HEK293T (cell line): ENCODE measurements around the gene MED15.
"Not testable (repeated sequence)": the region's sequence is repeated elsewhere in the genome, so short reads cannot be mapped to it uniquely, and the experiment has no call there.

Source experiments
- CTCF ChIA-PET: fragments of 350-600 bp; formaldehyde crosslinking; extraction: SDS; loops from one replicate; lab custom pipeline; 2021; ENCODE audit warnings: antibody characterized with exemption, inconsistent platforms; lab: Yijun Ruan, JAX
- POLR2A ChIA-PET: fragments of 350-600 bp; formaldehyde crosslinking; extraction: SDS; loops from one replicate; lab custom pipeline; 2020; ENCODE audit warnings: antibody characterized with exemption, inconsistent platforms; lab: Yijun Ruan, JAX
- DNase-seq: peaks from one replicate; pipeline ENCODE4 v3.0.0; 2012; ENCODE audit warnings: mixed read lengths; ENCODE audit errors: extremely low spot score
- ARNT ChIP-seq: fragments of 450-650 bp; IDR thresholded peaks from 2 replicates; pipeline ENCODE4 v1.6.1; 2017; ENCODE audit warnings: mild to moderate bottlenecking
- BHLHE40 ChIP-seq: fragments of 450-650 bp; IDR thresholded peaks from 2 replicates; pipeline ENCODE4 v1.6.1; 2016; ENCODE audit warnings: mild to moderate bottlenecking, moderate library complexity, borderline replicate concordance
- CTBP1 ChIP-seq: fragments of 450-650 bp; IDR thresholded peaks from 2 replicates; pipeline ENCODE4 v1.6.1; 2016; ENCODE audit warnings: borderline replicate concordance
- ELF4 ChIP-seq: fragments of 450-650 bp; IDR thresholded peaks from 2 replicates; pipeline ENCODE4 v1.6.1; 2017; ENCODE audit warnings: antibody characterized with exemption
- FOXA1 ChIP-seq: fragments of 450-650 bp; IDR thresholded peaks from 2 replicates; pipeline ENCODE4 v1.6.1; 2016; ENCODE audit warnings: mild to moderate bottlenecking
- FOXK2 ChIP-seq: fragments of 450-650 bp; IDR thresholded peaks from 2 replicates; pipeline ENCODE4 v1.6.1; 2016; ENCODE audit warnings: mild to moderate bottlenecking
- FOXM1 ChIP-seq: fragments of 450-650 bp; IDR thresholded peaks from 2 replicates; pipeline ENCODE4 v1.6.1; 2017; ENCODE audit warnings: mild to moderate bottlenecking, borderline replicate concordance
- HDGF ChIP-seq: fragments of 450-650 bp; IDR thresholded peaks from 2 replicates; pipeline ENCODE4 v1.6.1; 2017; ENCODE audit warnings: antibody characterized with exemption, borderline replicate concordance
- L3MBTL2 ChIP-seq: fragments of 450-650 bp; conservative IDR thresholded peaks from 2 replicates; pipeline ENCODE4 v1.6.1; 2016; ENCODE audit warnings: mild to moderate bottlenecking
- LEF1 ChIP-seq: fragments of 450-650 bp; IDR thresholded peaks from 2 replicates; pipeline ENCODE4 v1.6.1; 2017; ENCODE audit warnings: mild to moderate bottlenecking, borderline replicate concordance
- NFRKB ChIP-seq: fragments of 450-650 bp; IDR thresholded peaks from 2 replicates; pipeline ENCODE4 v1.6.1; 2016; ENCODE audit warnings: mild to moderate bottlenecking, moderate library complexity
- SP1 ChIP-seq: fragments of 450-650 bp; IDR thresholded peaks from 2 replicates; pipeline ENCODE4 v1.6.1; 2017
- SUZ12 ChIP-seq: fragments of 450-650 bp; IDR thresholded peaks from 2 replicates; pipeline ENCODE4 v1.6.1; 2016; ENCODE audit warnings: mild to moderate bottlenecking
- TARDBP ChIP-seq: fragments of 450-650 bp; IDR thresholded peaks from 2 replicates; pipeline ENCODE4 v1.6.1; 2016
- ZNF384 ChIP-seq: fragments of 450-650 bp; IDR thresholded peaks from 2 replicates; pipeline ENCODE4 v1.6.1; 2016
- TF ChIP-seq, protein P1 (sequence below): fragments of 450-650 bp; IDR thresholded peaks from 2 replicates; pipeline ENCODE4 v1.6.1; 2016

MED15 gene

DNA sequence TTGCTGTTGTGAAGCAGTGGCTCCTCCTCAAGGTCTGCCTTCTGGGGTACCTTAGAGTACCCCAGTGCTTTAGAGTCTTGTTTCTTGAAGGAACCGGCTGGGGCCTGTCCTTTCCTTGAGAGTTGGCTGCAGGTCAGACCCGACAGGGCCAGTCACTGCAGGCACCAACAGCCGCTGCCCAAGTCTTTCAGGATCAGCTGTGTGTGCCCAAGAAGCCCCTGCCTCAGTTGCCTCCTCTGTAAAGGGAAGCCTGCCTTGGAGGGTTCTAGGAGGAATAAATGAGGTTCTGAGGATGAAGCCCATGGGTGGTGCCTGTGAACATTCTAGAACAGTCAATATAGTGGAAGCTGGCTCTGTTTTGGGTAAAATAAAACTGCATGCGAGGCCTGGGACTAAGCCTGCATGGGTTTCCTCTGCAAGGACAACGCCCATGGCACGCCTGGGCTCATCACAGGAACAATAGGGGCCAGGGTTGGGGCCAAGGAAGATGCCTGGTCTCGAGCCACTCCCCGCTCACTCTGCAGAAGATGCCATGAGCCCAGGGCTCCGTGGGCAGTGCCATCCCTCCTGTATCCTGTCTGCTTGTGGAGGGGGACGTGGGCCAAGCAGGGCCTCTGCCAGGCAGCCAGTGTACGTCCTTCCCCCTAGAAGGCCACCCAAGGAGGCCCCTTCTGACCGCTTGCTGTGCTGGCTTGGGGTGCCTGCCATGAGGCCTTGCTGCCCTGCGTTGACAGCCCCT lies 81.6 kb downstream of the MED15 start:
- DNase-seq = no peak
- TF ChIP-seq FOXM1 (no peak), CTBP1 (no peak), SP1 (no peak), FOXA1 (no peak), BHLHE40 (no peak), L3MBTL2 (no peak), TARDBP (no peak), FOXK2 (no peak), NFRKB (no peak), SUZ12 (no peak), ARNT (no peak), HDGF (no peak), ELF4 (no peak), ZNF384 (no peak), LEF1 (no peak)
- TF ChIP-seq, protein P1, sequence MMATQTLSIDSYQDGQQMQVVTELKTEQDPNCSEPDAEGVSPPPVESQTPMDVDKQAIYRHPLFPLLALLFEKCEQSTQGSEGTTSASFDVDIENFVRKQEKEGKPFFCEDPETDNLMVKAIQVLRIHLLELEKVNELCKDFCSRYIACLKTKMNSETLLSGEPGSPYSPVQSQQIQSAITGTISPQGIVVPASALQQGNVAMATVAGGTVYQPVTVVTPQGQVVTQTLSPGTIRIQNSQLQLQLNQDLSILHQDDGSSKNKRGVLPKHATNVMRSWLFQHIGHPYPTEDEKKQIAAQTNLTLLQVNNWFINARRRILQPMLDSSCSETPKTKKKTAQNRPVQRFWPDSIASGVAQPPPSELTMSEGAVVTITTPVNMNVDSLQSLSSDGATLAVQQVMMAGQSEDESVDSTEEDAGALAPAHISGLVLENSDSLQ = no peak
- POLR2A ChIA-PET = no interaction called here
- CTCF ChIA-PET = no interaction called here

DNA sequence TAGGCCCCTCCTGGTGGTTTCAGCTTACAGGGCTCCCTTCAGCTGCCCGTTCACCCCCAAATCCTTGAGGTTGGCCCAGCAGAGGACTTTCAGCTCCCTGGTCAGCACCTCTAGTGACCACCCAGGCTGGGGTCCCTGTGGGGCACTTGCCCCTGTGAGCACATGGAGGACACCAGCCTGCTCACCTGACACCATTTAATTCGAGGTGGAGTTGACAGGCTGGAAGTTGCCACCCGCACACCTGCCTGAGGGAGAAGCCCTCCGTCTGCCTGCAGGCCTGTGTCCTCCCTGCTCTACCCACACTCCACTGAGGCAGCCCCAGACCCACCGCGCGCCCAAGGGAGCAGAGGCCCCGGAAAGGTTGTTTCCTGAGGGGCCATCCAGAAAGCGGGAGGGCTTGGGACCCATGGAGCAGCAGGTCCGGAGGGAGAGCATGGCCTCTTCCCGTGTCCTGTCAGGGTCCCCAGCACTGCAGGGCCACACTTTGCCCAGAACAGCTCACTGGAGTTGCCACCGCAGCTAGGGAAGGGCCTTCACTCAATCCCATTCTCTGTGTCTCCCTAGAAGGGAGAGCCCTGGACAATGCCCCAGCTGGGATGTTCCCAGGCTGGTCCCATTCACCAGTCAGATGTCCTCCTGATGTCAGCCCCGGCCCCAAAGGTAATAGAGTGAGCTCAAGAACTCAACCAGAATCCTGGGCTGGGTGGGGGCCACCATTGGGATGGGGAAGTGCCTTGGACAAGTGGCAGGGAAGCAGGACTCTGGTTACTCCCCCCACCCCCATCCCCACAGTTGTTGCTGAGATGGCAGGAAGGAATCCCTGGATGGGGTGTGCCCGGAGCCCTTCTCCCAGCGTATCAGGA lies 82.4 kb downstream of the MED15 start:
- no peak for DNase-seq
- TF ChIP-seq HDGF (no peak), L3MBTL2 (no peak), BHLHE40 (no peak), ELF4 (no peak), ARNT (no peak), FOXK2 (no peak), NFRKB (no peak), CTBP1 (no peak), FOXM1 (no peak), FOXA1 (no peak), SP1 (no peak), ZNF384 (no peak), TARDBP (no peak), LEF1 (no peak), SUZ12 (no peak)
- TF ChIP-seq, protein P1 = no peak
- POLR2A ChIA-PET = no interaction called here
- CTCF ChIA-PET = no interaction called here

DNA sequence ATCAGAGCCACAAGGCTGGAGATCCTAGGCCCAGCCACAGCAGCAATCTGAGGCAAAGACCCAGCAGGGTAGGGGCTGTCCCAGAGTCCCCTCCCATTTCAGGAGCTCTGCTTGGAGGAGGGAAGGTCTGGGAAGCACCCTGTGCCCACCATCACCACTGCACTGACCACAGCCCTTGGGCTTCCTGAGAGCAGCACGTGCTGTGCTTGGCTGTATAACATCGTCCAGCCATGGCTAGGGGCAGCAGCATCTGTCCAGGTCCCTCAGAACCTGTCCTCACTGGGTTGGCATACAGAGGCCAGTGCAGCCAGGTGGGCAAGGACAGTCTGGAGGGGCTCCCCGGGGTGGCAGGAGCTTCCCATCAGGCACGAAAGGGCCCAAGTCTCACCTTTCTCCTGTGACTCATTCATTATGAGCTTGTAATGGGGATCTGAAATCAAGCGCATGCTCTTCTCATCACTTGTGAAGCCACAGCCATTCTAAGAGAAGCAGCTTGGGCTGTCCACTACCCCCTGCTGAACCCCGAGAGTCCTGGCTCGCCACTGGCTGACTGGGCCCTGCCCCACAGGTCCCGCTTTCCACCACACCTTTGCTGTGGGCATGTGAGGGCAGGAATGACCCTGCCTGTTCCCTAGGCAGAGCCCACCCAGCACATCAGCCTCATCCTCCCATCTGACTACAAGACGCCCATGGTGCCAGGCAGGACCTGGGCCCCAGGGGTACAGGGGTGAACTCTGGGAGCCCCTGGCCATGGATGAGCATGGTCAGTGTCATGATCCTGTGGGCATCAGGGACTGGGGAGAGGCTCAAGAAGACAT lies 83.3 kb downstream of the MED15 start:
- no peak for TF ChIP-seq FOXM1
- no peak for TF ChIP-seq TARDBP
- no peak for TF ChIP-seq HDGF
- TF ChIP-seq ZNF384 = no peak
- TF ChIP-seq L3MBTL2 = no peak
- no peak for TF ChIP-seq SP1
- TF ChIP-seq FOXA1 = no peak
- TF ChIP-seq, protein P1 = no peak
- no peak for TF ChIP-seq NFRKB
- TF ChIP-seq FOXK2 = no peak
- TF ChIP-seq BHLHE40 = no peak
- no peak for TF ChIP-seq ARNT
- ChIA-PET CTCF (no interaction called here), POLR2A (no interaction called here)
- DNase-seq = no peak

DNA sequence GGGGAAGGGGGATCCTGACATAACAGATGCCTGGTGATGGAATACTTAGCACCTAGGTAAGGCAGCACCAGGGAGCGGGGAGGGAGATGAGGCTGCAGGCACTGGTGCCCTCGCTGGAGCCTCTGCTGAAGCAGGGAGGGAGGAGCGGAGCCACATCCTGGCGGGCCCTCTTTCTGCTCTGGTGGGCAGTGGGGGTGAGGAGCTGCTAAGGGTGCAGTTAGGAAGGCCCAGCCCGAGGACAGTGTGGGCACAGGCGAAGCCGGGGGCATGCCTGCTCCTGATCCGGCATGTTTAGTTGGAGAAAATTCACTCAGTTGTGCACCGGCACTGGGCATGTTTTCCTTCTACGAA lies 83.9 kb downstream of the MED15 start:
- ChIA-PET CTCF (no interaction called here), POLR2A (no interaction called here)
- DNase-seq = no peak
- TF ChIP-seq CTBP1 (no peak), FOXA1 (no peak), ARNT (no peak), ZNF384 (no peak), BHLHE40 (no peak), HDGF (no peak), SP1 (no peak), ELF4 (no peak), TARDBP (no peak), LEF1 (no peak), SUZ12 (no peak), FOXM1 (no peak), NFRKB (no peak), L3MBTL2 (no peak)
- TF ChIP-seq, protein P1 = no peak

DNA sequence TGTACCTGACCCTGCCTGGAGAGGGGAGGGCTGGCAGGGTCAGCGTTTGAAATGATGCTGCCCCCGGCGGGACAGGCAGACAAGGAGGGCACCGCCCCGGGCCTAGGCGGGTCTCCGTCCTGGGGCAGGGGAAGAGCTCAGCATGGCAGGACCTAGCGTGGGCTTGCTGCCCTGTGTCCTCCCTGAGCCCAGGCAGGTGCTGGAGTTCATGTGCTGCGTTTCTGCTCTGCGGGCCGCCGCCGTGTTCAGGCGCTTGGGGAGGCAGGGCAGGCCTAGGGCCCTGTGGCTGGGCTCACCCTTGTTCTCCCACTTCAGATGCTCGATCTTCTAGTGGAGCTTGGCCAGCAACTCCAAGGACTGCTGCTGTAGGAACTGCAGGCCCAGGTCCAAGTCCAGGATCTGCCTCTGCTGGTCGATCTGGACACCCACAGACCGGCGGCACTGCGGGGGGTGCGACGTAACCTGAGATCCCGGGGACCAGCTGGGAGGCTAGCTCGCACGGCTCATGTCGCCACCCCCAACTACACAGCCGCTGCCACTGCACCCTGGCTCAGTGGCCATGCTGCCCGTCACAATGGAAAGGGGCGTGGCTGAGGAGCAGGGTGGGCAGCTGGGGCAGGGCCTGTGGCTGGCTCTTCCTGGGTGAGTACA lies 84.4 kb downstream of the MED15 start:
- TF ChIP-seq SP1 = no peak
- TF ChIP-seq FOXM1 = no peak
- TF ChIP-seq ARNT = no peak
- no peak for TF ChIP-seq NFRKB
- no peak for TF ChIP-seq FOXA1
- no peak for TF ChIP-seq FOXK2
- TF ChIP-seq, protein P1 = no peak
- TF ChIP-seq L3MBTL2 = no peak
- TF ChIP-seq BHLHE40 = no peak
- TF ChIP-seq LEF1 = no peak
- TF ChIP-seq ZNF384 = no peak
- no peak for TF ChIP-seq ELF4
- TF ChIP-seq SUZ12 = no peak
- TF ChIP-seq TARDBP = no peak
- TF ChIP-seq HDGF = no peak
- no peak for TF ChIP-seq CTBP1
- ChIA-PET CTCF (no interaction called here), POLR2A (no interaction called here)
- no peak for DNase-seq

DNA sequence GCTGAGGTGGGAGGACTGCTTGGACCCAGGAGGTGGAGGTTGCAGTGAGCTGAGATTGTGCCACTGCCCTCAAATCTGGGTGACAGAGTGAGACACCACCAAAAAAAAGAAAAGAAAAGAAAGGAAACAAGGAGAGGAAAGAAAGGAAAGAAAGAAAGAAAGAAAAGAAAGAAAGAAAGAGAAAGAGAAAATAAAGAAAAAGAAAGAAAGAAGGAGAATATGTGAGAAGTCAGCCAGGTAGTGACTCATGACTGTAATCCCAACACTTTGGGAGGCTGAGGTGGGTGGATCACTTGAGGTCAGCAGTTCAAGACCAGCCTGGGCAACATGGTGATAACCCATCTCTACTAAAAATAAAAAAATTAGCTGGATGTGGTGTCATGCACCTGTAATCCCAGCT lies 86.6 kb downstream of the MED15 start:
- DNase-seq, POLR2A ChIA-PET, CTCF ChIA-PET: not testable (repeated sequence)

DNA sequence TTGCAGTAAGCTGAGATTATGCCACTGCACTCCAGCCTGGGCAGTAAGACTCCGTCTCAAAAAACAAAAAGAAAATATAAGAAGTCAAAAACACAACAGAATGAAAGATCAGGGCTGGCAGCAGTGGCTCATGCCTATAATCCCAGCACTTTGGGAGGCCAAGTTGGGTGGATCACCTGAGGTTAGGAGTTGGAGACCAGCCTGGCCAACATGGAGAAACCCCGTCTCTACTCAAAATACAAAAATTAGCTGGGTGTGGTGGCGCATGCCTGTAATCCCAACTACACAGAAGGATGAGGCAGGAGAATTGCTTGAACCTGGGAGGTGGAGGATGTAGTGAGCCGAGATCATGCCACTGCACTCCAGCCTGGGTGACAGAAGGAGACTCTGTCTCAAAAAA lies 87.1 kb downstream of the MED15 start:
- CTCF ChIA-PET, POLR2A ChIA-PET, DNase-seq: not testable (repeated sequence)
